Measurements from ENCODE around the gene ATR. TPM values are rescaled to one million over a fixed set of nuclear protein-coding genes. Genes with fewer than 3 reads are reported as not detected.

Gene ATR
- total RNA-seq, 1 experiment from 2014 or later = 15.8 TPM

GRCh38 chr3:142611206-142611605, 32.7 kb upstream of the ATR start:
- Histone ChIP-seq H4K8ac (replicated peaks; ENCODE audit: insufficient read length, low read depth, low read length) (no peak overlapping the region), H4K5ac (ENCODE audit: insufficient read length, low read depth, low read length) (no peak overlapping the region), H3K79me1 (ENCODE audit: insufficient read depth, low read depth, low read length, poor library complexity, severe bottlenecking) (no peaks in the 10 kb centered on the region), H2BK120ac (ENCODE audit: low read depth, low read length, poor library complexity, severe bottlenecking) (no peak overlapping the region), H3K23ac (ENCODE audit: insufficient read length, low read depth, low read length) (no peak overlapping the region), H3K9me3 (ENCODE audit: control insufficient read depth, low read depth, low read length) (no peaks in the 10 kb centered on the region), H2AFZ (ENCODE audit: low read length) (no peak overlapping the region), H3K4me2 (ENCODE audit: insufficient read depth, insufficient read length, low read length) (no peak overlapping the region), H3K56ac (ENCODE audit: insufficient read length, low read depth, low read length) (no peak overlapping the region), H3K14ac (ENCODE audit: insufficient read depth, low read length) (no peak overlapping the region), H3K27me3 (ENCODE audit: insufficient read depth, low read length) (no peaks in the 10 kb centered on the region), H2AK5ac (ENCODE audit: insufficient read length, low read length) (no peak overlapping the region), H3K4me1 (ENCODE audit: insufficient read depth, low read length) (no peaks in the 10 kb centered on the region), H3T11ph (ENCODE audit: low read length) (no peak overlapping the region), H3K79me2 (ENCODE audit: insufficient read depth, low read length) (no peaks in the 10 kb centered on the region), H4K91ac (ENCODE audit: insufficient read length, low read depth, low read length) (no peak overlapping the region), H3K18ac (ENCODE audit: insufficient read length, low read depth, low read length) (no peak overlapping the region), H2BK5ac (ENCODE audit: insufficient read length, low read length) (no peak overlapping the region), H3K27ac (ENCODE audit: insufficient read length, low read depth, low read length) (no peak overlapping the region), H3K23me2 (ENCODE audit: insufficient read length, low read depth, low read length, poor library complexity, severe bottlenecking) (no peaks in the 10 kb centered on the region), H2BK12ac (ENCODE audit: insufficient read length, low read depth, low read length) (no peak overlapping the region), H3K4ac (ENCODE audit: low read depth, low read length) (no peak overlapping the region), H2BK20ac (ENCODE audit: low read depth, low read length, poor library complexity, severe bottlenecking) (no peak overlapping the region), H3K9ac (ENCODE audit: extremely low read depth, insufficient read length, low read length) (no peak overlapping the region), H2BK15ac (ENCODE audit: low read depth, low read length) (no peak overlapping the region), H4K20me1 (ENCODE audit: control insufficient read depth, insufficient read depth, insufficient read length) (peaks cover 5% of the 10 kb centered on the region)
- TF ChIP-seq CTCF (conservative IDR thresholded peaks at IDR 0.05) = no peak
- no peak for DNase-seq
- H3K27me3 Mint-ChIP-seq (ENCODE audit: low read depth) = no peaks in the 10 kb centered on the region
- H3K4me3 Mint-ChIP-seq = no peak overlapping the region
- H3K4me1 Mint-ChIP-seq = no peaks in the 10 kb centered on the region
- H3K36me3 Mint-ChIP-seq (ENCODE audit: insufficient read depth in 1 of 3, low read depth in 3 of 3) = no peaks in the 10 kb centered on the region
- no peaks in the 10 kb centered on the region for H3K9me3 Mint-ChIP-seq
- H3K27ac Mint-ChIP-seq = no peak overlapping the region
- WGBS (ENCODE audit: extremely low coverage, insufficient read length, low lambda C conversion rate) = no CpG with 5 or more reads among the region's 1 CpG

All from H9 (cell line).